ENCODE measurements around the gene CTSZ. TPM values are rescaled to one million over a fixed set of nuclear protein-coding genes. Genes with fewer than 3 reads are reported as not detected.
A peak's percentile ranks its signal among the peaks of the same experiment; 100 is the strongest.

Gene CTSZ
- total RNA-seq, 2 donors from 2014 or later, result 55.9 to 76.6 TPM

DNA sequence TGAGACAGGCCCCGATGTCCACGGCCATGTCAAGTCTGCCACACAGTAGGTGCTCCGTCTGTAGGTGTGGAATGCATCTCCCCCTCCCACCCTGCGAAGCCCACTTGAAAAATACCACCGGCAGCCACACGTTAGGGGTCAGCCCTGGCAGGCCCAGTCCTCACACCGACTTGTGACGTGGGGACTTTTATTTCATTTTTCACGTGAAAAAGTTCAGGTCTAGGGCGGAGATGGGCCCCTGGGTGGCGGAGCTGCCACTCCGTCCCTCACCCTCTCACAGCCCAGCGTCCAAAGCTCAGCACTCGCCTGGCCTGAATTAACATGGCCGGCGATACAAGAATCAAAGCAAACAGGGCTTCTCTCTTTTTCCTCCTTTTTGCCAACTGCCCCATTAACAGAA is 8.4 kb upstream of the CTSZ start:
- H3K27me3 ChIP-seq (ENCODE audit: control insufficient read depth, insufficient read depth, low read length, poor library complexity, severe bottlenecking), result no peaks in the 10 kb centered on the region
- H3K36me3 ChIP-seq (ENCODE audit: control insufficient read depth, insufficient read depth, low read length), result no peaks in the 10 kb centered on the region
- no peaks in the 10 kb centered on the region for H3K4me1 ChIP-seq (ENCODE audit: control insufficient read depth, insufficient read depth, low read length)
- no peak overlapping the region for H3K9ac ChIP-seq (ENCODE audit: extremely low read depth, low read length, poor library complexity, severe bottlenecking)
- 88 to 92% methylated on average over 12 to 16 of the region's 16 CpGs for WGBS, 2 experiments (ENCODE audit: insufficient coverage in 1 of 2, insufficient read length in 1 of 2)
- DNase-seq, result no peak
- TF ChIP-seq, protein P1, sequence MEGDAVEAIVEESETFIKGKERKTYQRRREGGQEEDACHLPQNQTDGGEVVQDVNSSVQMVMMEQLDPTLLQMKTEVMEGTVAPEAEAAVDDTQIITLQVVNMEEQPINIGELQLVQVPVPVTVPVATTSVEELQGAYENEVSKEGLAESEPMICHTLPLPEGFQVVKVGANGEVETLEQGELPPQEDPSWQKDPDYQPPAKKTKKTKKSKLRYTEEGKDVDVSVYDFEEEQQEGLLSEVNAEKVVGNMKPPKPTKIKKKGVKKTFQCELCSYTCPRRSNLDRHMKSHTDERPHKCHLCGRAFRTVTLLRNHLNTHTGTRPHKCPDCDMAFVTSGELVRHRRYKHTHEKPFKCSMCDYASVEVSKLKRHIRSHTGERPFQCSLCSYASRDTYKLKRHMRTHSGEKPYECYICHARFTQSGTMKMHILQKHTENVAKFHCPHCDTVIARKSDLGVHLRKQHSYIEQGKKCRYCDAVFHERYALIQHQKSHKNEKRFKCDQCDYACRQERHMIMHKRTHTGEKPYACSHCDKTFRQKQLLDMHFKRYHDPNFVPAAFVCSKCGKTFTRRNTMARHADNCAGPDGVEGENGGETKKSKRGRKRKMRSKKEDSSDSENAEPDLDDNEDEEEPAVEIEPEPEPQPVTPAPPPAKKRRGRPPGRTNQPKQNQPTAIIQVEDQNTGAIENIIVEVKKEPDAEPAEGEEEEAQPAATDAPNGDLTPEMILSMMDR (conservative IDR thresholded peaks at IDR 0.05), result no peak
- no peak overlapping the region for H3K27ac ChIP-seq (ENCODE audit: low read depth, low read length)
- no peaks in the 10 kb centered on the region for H3K9me3 Mint-ChIP-seq
- H3K4me3 Mint-ChIP-seq, result no peak overlapping the region
- no peaks in the 10 kb centered on the region for H3K36me3 Mint-ChIP-seq (ENCODE audit: low read depth)
- H3K4me3 ChIP-seq (ENCODE audit: low read length), result no peak overlapping the region
- no peak overlapping the region for H3K27ac Mint-ChIP-seq
- peaks cover 9% of the 10 kb centered on the region for H3K4me1 Mint-ChIP-seq
- H3K27me3 Mint-ChIP-seq (ENCODE audit: insufficient read depth), result peaks cover 32% of the 10 kb centered on the region
- no peaks in the 10 kb centered on the region for H3K9me3 ChIP-seq (ENCODE audit: control insufficient read depth, low read length)

DNA sequence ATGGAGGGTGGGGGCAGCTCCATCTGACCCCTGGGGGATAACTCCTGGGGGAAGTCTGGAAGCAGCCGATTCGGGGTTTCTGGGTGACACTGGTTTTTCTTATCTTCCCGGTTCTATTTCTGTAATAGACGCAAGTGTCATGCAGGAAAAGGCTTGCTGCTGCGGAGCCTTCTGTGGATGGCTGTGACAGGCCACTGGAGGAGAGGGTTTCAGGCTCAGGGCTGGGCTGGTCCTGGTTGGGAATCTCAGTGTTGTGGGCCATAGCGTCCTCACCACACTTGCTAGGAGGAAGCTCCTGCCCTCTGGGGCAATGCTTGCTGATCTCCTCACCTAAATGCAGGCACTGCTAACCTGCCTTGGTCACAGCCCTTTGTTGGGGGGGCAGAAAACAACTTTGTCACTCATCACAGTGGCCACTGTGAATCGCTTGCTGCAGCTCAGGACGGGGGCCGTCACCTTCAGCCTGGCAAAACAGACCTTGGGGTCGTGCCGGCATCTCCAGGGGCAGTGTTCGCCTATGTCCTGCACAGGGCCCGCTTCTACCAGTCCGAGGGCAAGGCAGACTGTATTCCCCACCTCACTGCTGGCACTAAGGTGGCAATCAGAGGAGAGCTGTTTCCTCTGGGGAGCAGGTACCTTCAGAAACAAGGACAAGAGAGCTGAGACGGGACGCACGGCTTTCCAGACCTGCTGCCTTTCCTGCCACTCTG is 7.8 kb upstream of the CTSZ start:
- TF ChIP-seq, protein P1 (conservative IDR thresholded peaks at IDR 0.05), result no peak
- Histone ChIP-seq H3K9ac (ENCODE audit: extremely low read depth, low read length, poor library complexity, severe bottlenecking) (no peak overlapping the region), H3K27me3 (ENCODE audit: control insufficient read depth, insufficient read depth, low read length, poor library complexity, severe bottlenecking) (no peaks in the 10 kb centered on the region), H3K4me3 (ENCODE audit: low read length) (no peak overlapping the region), H3K27ac (ENCODE audit: low read depth, low read length) (peak overlapping the region; percentile 24), H3K36me3 (ENCODE audit: control insufficient read depth, insufficient read depth, low read length) (no peaks in the 10 kb centered on the region), H3K9me3 (ENCODE audit: control insufficient read depth, low read length) (no peaks in the 10 kb centered on the region), H3K4me1 (ENCODE audit: control insufficient read depth, insufficient read depth, low read length) (no peaks in the 10 kb centered on the region)
- Mint-ChIP-seq H3K27me3 (ENCODE audit: insufficient read depth) (peaks cover 38% of the 10 kb centered on the region), H3K27ac (no peak overlapping the region), H3K4me3 (no peak overlapping the region), H3K4me1 (peaks cover 9% of the 10 kb centered on the region), H3K9me3 (no peaks in the 10 kb centered on the region), H3K36me3 (ENCODE audit: low read depth) (no peaks in the 10 kb centered on the region)
- no peak for DNase-seq
- WGBS, 2 experiments (ENCODE audit: insufficient coverage in 1 of 2, insufficient read length in 1 of 2), result 95 to 97% methylated on average over 11 to 17 of the region's 17 CpGs

DNA sequence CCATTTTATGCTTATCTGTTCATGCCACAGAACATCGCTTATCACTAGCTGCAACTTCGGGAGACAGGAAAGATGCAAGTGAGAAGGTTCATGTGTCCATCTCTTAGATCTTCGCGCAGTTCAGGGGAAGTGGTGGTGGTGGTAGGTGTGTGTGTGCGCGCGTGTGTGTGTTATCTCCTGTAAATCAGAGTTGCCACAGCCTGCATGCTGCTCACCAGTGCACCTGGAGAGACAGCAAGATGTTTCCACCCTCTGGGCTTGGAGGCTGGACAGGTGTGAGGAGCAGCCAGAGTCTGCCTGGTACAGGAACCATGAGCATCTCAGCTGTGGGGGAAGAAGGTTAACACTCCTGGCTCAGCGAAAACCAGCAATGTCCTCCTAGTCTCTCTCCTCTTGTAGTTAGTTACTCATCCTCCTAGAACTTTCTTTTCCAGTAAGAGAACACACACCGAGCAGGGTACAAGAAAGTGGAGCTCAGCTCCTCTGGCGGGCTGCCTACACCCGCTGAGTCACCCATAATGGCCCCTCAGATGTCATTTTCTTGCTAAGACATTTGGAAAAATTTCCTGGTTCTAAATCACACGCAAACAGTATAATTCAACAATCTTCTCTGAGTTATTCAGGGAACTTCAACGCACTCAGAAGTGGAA is 7.0 kb upstream of the CTSZ start:
- Mint-ChIP-seq H3K9me3 (no peaks in the 10 kb centered on the region), H3K4me3 (no peak overlapping the region), H3K36me3 (ENCODE audit: low read depth) (no peaks in the 10 kb centered on the region), H3K4me1 (peaks cover 9% of the 10 kb centered on the region), H3K27ac (no peak overlapping the region), H3K27me3 (ENCODE audit: insufficient read depth) (peaks cover 42% of the 10 kb centered on the region)
- no peak overlapping the region for H3K4me3 ChIP-seq (ENCODE audit: low read length)
- WGBS, 2 experiments (ENCODE audit: insufficient coverage in 1 of 2, insufficient read length in 1 of 2), result 91 to 92% methylated on average over 5 to 13 of the region's 13 CpGs
- peaks cover 2% of the 10 kb centered on the region for H3K27me3 ChIP-seq (ENCODE audit: control insufficient read depth, insufficient read depth, low read length, poor library complexity, severe bottlenecking)
- no peak overlapping the region for H3K9ac ChIP-seq (ENCODE audit: extremely low read depth, low read length, poor library complexity, severe bottlenecking)
- H3K9me3 ChIP-seq (ENCODE audit: control insufficient read depth, low read length), result no peaks in the 10 kb centered on the region
- H3K27ac ChIP-seq (ENCODE audit: low read depth, low read length), result no peak overlapping the region
- no peaks in the 10 kb centered on the region for H3K36me3 ChIP-seq (ENCODE audit: control insufficient read depth, insufficient read depth, low read length)
- no peaks in the 10 kb centered on the region for H3K4me1 ChIP-seq (ENCODE audit: control insufficient read depth, insufficient read depth, low read length)
- TF ChIP-seq, protein P1 (conservative IDR thresholded peaks at IDR 0.05), result no peak
- DNase-seq, result no peak

All from endodermal cell (in vitro differentiated cells).